ENCODE results near the gene CPED1. TPM values are rescaled to one million over a fixed set of nuclear protein-coding genes. Genes with fewer than 3 reads are reported as not detected.

The CPED1 gene
- polyA plus RNA-seq, 1 experiment, result 52.0 TPM

GRCh38 chr7:121103579-121103978 lies 115.1 kb downstream of the CPED1 start:
- Histone ChIP-seq H3K27me3 (ENCODE audit: control insufficient read depth, insufficient read depth, low read length) (no peaks in the 10 kb centered on the region), H3K27ac (ENCODE audit: low read depth, low read length) (no peak overlapping the region), H3K9me3 (ENCODE audit: control insufficient read depth, insufficient read depth, low read length) (no peaks in the 10 kb centered on the region; the same call in 1 of the 2 replicates), H3K4me3 (ENCODE audit: low read depth, low read length) (no peak overlapping the region)
- ChIA-PET POLR2A (no interaction called here), CTCF (interaction anchor here (0.7 to 6.6 kb wide), 4 partner anchors 23 to 311 kb away, joined by 3 to 113 read pairs (median 4); partner anchors contain the start of gene CPED1)
- DNase-seq (ENCODE audit: low read depth, low spot score), result no peak
- TF ChIP-seq, protein P1, sequence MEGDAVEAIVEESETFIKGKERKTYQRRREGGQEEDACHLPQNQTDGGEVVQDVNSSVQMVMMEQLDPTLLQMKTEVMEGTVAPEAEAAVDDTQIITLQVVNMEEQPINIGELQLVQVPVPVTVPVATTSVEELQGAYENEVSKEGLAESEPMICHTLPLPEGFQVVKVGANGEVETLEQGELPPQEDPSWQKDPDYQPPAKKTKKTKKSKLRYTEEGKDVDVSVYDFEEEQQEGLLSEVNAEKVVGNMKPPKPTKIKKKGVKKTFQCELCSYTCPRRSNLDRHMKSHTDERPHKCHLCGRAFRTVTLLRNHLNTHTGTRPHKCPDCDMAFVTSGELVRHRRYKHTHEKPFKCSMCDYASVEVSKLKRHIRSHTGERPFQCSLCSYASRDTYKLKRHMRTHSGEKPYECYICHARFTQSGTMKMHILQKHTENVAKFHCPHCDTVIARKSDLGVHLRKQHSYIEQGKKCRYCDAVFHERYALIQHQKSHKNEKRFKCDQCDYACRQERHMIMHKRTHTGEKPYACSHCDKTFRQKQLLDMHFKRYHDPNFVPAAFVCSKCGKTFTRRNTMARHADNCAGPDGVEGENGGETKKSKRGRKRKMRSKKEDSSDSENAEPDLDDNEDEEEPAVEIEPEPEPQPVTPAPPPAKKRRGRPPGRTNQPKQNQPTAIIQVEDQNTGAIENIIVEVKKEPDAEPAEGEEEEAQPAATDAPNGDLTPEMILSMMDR (IDR thresholded peaks at IDR 0.05; ENCODE audit: low read depth, low read length), result no peak

DNA sequence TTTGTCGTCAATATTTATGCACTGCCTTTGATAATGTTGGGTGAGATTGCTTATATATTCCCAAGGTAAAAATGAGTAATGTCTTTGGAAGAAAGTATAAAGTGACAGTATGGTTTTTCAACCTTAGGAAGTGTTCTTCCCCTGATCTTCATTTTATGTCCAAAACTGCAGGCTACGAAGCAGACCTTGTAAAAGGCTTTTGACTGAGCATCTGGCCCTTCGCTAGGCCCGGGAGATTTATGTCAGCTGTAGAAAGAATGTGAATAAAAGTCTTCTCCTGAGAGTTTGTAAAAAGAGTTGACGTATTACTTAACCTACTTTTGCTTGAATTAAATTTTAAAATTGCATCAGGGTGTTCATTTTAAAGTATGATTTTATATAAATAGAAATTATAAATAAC lies 116.8 kb downstream of the CPED1 start:
- Histone ChIP-seq H3K27ac (ENCODE audit: low read depth, low read length) (no peak overlapping the region), H3K4me3 (ENCODE audit: low read depth, low read length) (no peak overlapping the region), H3K27me3 (ENCODE audit: control insufficient read depth, insufficient read depth, low read length) (no peaks in the 10 kb centered on the region), H3K9me3 (ENCODE audit: control insufficient read depth, insufficient read depth, low read length) (no peaks in the 10 kb centered on the region; the same call in 1 of the 2 replicates)
- TF ChIP-seq, protein P1 (IDR thresholded peaks at IDR 0.05; ENCODE audit: low read depth, low read length), result no peak
- CTCF ChIA-PET, result interaction anchor here (1.7 to 6.6 kb wide), 3 partner anchors 117 to 313 kb away, joined by 4 to 113 read pairs (median 7); partner anchors contain the start of gene CPED1
- POLR2A ChIA-PET, result no interaction called here
- no peak for DNase-seq (ENCODE audit: low read depth, low spot score)

- ChIA-PET POLR2A (interaction anchor here (1.0 kb wide), 2 partner anchors 25 to 119 kb away, joined by 3 to 5 read pairs; partner anchors contain the start of gene CPED1), CTCF (interaction anchor here (0.5 to 6.6 kb wide), 69 partner anchors 8 to 439 kb away, joined by 3 to 113 read pairs (median 4); partner anchors contain the start of genes CPED1, FAM3C and ING3)
- no peaks in the 10 kb centered on the region for H3K27me3 ChIP-seq (ENCODE audit: control insufficient read depth, insufficient read depth, low read length)
- H3K27ac ChIP-seq (ENCODE audit: low read depth, low read length), result no peak overlapping the region
- no peaks in the 10 kb centered on the region for H3K9me3 ChIP-seq (ENCODE audit: control insufficient read depth, insufficient read depth, low read length)
- no peak overlapping the region for H3K4me3 ChIP-seq (ENCODE audit: low read depth, low read length)
- TF ChIP-seq, protein P1 (IDR thresholded peaks at IDR 0.05; ENCODE audit: low read depth, low read length), result peak; percentile 78
- no peak for DNase-seq (ENCODE audit: low read depth, low spot score)
Measured at GRCh38 chr7:121107923-121108498, 119.5 kb downstream of the CPED1 start.

DNA sequence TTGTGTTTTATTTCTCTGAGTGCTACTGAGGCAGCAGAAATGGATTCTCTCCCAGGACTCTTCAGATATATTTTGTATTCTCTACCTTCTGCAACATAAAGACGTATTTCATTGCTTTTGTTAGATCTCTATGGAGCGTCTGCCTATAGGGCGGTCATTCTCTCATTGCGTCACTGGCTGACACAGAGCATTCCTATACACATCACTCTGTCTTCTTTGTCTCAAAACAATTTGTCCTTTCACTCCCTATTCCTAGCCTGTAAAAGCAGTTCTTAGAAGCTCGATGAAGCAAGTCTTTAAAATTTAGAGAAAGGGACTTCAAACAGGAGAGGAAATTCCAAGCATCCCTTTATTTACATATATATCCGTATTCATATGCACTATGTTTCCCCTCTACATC lies 120.6 kb downstream of the CPED1 start:
- TF ChIP-seq, protein P1 (IDR thresholded peaks at IDR 0.05; ENCODE audit: low read depth, low read length), result no peak
- no peaks in the 10 kb centered on the region for H3K27me3 ChIP-seq (ENCODE audit: control insufficient read depth, insufficient read depth, low read length)
- POLR2A ChIA-PET, result no interaction called here
- no peak for DNase-seq (ENCODE audit: low read depth, low spot score)
- H3K27ac ChIP-seq (ENCODE audit: low read depth, low read length), result no peak overlapping the region
- no peaks in the 10 kb centered on the region for H3K9me3 ChIP-seq (ENCODE audit: control insufficient read depth, insufficient read depth, low read length)
- CTCF ChIA-PET, result interaction anchor here (1.2 to 6.6 kb wide), 14 partner anchors 10 to 438 kb away, joined by 3 to 113 read pairs (median 10); partner anchors contain the start of genes CPED1 and ING3
- no peak overlapping the region for H3K4me3 ChIP-seq (ENCODE audit: low read depth, low read length)

DNA sequence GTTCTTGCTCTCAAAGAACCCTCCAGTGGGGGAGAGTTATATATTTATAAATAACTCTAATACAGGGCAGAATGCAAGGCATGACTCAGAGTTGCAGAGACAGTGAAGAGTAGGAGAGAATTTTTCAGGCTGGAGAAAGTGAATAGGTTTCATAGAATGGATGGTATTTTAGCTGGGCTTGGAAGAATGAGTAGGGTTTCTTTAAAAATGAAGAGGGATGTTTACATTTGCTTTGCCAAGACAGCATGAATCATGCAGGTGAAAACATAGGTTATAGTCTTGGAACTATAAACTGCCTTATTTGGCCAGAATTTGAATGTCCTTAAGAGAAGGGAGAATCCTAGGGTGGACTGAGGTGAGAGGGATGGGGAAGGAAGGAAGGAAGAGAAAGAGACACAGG lies 124.8 kb downstream of the CPED1 start:
- H3K9me3 ChIP-seq (ENCODE audit: control insufficient read depth, insufficient read depth, low read length), result no peaks in the 10 kb centered on the region
- POLR2A ChIA-PET, result no interaction called here
- CTCF ChIA-PET, result no interaction called here
- TF ChIP-seq, protein P1 (IDR thresholded peaks at IDR 0.05; ENCODE audit: low read depth, low read length), result no peak
- H3K4me3 ChIP-seq (ENCODE audit: low read depth, low read length), result no peak overlapping the region
- no peak for DNase-seq (ENCODE audit: low read depth, low spot score)
- no peaks in the 10 kb centered on the region for H3K27me3 ChIP-seq (ENCODE audit: control insufficient read depth, insufficient read depth, low read length)
- no peak overlapping the region for H3K27ac ChIP-seq (ENCODE audit: low read depth, low read length)

All from AG04450 (cell line).